GF-D8 (cell line): ENCODE data around the gene SLC9A3.

ENCODE experiments used
- DNase-seq: peaks from one replicate; lab custom pipeline; 2025; lab: John Stamatoyannopoulos, UW

SLC9A3 gene

GRCh38 chr5:428754-429452 lies 95.3 kb downstream of the SLC9A3 start:
- DNase-seq: no peak

GRCh38 chr5:428219-428618 lies 96.0 kb downstream of the SLC9A3 start:
- no peak for DNase-seq

GRCh38 chr5:427415-428087 lies 96.7 kb downstream of the SLC9A3 start:
- DNase-seq: no peak

- no peak for DNase-seq
Observed at GRCh38 chr5:426392-426976, 97.8 kb downstream of the SLC9A3 start.

GRCh38 chr5:425714-426113 lies 98.5 kb downstream of the SLC9A3 start:
- DNase-seq: no peak

- DNase-seq: no peak
Observed at GRCh38 chr5:424301-425110, 99.7 kb downstream of the SLC9A3 start.

- no peak for DNase-seq
Observed at GRCh38 chr5:423626-424261, 100.5 kb downstream of the SLC9A3 start.

- DNase-seq: no peak
Observed at GRCh38 chr5:423233-423565, 101.0 kb downstream of the SLC9A3 start.

- DNase-seq: peak; percentile 7
Observed at GRCh38 chr5:422323-423232, 101.7 kb downstream of the SLC9A3 start.

- no peak for DNase-seq
Observed at GRCh38 chr5:421901-422300, 102.3 kb downstream of the SLC9A3 start.

- no peak for DNase-seq
Observed at GRCh38 chr5:421287-421880, 102.9 kb downstream of the SLC9A3 start.

GRCh38 chr5:420632-421286 lies 103.5 kb downstream of the SLC9A3 start:
- DNase-seq: no peak
